Activated CD4-positive, alpha-beta T cell treated with anti-CD3 and anti-CD28 coated beads, Interleukin-10, Interleukin-2, amounts not matched to agents 100 ng/mL and 50 ng/mL, durations not matched to agents 16 hours and 8 hours (primary cell): ENCODE measurements around the gene TRNP1.

Experiments
- DNase-seq: peaks from one replicate; pipeline ENCODE4 v3.0.0-alpha.2; 2020

Gene TRNP1

DNA sequence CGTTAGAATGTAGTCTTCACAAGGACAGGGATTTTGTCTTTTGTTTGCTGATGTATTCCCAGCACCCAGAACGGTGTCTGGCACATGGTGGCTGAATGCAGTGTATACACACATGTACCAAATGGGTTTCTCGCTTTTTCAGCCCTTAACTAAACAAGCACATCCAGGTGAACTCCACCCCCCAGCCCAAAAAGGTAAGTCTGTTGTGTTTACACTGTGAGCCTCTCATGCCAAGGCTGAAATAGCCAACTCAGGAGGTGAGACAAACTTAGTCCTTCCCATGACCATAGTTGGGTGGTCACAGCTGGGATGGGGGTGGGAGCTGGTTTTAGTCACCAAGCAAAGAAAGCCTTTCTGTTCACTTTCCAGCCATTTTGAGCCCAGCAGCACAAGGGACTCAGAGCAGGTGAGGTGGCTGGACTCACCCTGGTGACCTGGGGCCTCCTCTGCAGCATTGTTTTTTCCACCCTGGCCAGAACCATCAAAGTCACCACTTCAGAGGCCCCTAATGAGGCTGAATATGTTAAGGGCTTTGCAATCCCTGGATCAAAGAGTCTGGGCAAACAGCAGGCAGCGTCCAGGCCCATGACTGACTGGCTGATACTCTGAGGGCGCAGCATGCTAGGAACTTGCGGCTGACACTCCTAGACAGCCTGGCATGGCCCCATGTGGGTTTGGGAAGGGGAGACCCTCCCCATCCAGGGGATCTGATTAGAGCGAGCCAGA, 10.4 kb downstream of the TRNP1 start:
- no peak for DNase-seq

GRCh38 chr1:27004471-27005165, 11.1 kb downstream of the TRNP1 start:
- DNase-seq: no peak

DNA sequence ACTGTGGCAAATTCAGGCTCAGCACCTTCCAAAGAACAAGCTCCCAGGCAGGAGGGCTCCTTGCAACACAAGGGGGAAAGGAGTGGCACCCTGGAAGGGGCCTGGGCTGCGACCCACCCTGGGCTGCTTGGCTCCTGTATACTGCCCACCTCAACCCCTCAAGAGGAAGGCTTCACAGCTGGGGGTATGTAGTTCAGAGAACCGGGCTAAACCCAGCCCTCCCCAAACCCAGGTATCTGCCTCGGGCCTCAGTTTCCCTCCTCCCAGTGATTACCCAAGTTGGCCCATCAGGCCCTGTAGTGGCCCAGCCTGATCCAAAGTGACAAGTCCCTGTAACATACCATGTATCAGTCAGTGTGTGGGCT, 11.7 kb downstream of the TRNP1 start:
- DNase-seq: no peak

DNA sequence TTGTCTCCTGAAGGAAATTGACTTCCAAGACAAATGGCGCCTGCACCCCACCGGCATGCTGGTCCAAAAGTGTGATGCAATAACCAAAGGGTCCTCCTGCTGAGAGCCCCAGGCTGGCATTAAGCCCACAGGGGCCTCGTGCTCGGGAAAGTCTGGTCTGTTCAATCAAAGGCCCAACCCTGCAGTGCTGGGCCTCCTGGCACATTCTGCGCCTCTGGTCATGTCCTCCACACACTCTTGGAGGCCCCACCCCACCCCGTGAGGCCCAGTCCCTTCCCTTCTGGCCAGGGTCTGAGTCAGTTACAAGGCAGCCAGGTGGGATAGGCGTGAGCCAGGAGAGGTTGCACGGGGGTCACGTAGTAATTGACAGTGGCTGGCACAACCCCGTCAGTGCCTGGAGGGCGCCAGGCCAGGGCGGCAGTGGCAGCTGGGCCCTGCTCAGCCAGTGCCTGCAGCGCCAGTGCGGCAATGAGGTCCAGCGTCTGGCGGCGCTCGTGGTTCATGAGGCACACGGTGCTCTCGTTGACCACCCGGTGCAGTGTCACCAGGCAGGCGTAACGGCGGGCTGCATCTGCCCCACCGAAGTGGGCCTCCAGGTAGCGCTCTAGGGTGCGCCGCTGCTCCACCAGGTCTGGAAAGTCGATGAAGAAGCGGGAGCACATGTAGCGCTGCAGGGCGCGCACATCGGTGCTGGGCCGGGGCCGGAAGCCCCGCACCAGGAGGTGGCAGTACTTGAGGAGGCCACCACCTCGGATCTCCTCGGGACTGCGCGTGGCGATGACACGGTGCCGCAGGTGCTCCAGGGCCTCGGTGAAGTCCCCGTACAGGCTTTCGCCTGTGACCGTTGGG, 12.4 kb downstream of the TRNP1 start:
- no peak for DNase-seq

DNA sequence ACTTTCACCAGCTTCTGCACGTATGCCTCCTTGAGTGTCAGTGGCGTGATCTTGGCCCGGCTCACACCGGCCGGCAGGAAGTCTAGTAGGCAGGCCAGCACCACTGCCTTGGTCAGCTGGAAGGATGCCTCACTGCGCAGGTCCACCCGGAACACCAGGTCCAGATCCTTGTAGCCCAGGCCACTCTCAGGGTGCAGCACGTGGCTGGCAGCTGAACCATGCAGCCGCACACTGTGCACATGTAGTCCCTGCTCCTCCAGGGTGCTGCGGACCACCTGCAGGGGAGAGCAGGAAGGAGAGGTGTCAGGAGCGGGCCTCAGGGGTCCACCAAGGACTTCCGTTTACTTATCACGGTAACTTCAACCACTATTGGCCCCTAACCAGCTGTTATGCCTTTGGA, 13.2 kb downstream of the TRNP1 start:
- no peak for DNase-seq

DNA sequence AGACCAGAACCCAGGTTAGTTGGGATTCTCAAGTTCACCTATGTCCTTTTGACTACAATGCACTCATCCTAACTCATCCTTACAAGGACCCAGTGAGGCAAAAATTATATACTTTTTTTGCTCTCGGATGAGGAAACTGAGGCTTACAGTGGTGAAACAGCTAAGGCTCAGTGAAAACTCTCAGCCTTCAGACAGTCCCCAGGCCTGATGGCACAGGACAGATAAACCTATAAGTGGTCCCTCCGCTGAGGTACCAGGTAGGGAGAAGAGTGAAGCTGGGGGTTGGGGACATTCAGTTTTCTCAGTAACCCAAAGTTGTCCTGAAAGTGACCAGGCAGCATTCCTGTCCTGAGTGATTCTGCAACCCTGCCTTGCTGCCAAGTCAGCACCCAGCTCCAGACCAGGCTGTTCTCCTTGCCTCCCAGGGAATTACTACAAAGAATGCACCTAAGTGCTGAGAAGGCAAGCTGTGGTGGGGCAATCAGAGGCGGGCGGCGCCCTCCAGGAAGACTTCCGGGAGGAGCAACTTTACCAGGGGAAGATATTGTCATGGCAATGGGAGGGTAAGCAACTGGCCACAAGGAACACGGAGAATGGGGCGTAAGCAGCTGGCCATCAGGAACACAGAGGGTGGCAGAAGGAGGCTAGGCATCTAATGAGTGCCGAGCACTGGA, 14.6 kb downstream of the TRNP1 start:
- DNase-seq: no peak

- DNase-seq: no peak
These were observed 16.2 kb downstream of the TRNP1 start for GRCh38 chr1:27009601-27010197.

DNA sequence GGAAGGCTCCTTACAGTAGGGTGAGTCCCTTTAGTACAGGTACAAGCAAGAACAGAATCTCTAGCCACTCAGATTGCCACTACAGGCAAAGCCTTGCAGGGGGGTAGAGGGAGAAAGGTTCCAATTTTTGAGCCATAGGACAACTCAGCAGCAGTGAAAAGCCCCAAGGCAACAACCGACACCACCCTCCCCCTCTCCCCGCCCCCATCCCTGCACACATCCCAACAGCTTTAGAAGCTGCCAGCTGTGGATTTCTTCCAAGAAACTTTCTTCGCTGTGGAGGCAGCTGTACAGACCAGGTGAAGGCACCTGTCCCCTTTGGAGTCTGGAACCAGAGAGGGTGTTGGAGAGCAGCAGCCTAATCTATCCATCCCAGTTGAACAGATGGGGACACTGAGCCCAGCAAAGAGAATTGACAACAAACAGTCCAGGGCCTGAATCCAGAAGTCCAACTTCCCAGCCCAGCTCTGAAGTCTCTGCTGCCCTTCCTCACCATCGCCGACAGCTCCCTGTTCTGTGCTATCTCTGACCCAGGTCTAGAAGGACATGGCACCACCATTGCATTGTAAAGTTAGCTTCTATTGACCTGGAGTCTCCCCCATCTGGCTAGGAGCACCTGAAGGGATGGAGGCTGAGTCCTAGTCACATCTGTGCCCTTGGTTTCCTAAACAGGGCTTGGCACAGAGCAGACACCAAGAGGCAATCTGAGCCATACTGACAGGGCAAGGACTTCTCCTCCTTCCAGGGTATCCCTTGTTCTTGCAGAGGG, 16.9 kb downstream of the TRNP1 start:
- no peak for DNase-seq

DNA sequence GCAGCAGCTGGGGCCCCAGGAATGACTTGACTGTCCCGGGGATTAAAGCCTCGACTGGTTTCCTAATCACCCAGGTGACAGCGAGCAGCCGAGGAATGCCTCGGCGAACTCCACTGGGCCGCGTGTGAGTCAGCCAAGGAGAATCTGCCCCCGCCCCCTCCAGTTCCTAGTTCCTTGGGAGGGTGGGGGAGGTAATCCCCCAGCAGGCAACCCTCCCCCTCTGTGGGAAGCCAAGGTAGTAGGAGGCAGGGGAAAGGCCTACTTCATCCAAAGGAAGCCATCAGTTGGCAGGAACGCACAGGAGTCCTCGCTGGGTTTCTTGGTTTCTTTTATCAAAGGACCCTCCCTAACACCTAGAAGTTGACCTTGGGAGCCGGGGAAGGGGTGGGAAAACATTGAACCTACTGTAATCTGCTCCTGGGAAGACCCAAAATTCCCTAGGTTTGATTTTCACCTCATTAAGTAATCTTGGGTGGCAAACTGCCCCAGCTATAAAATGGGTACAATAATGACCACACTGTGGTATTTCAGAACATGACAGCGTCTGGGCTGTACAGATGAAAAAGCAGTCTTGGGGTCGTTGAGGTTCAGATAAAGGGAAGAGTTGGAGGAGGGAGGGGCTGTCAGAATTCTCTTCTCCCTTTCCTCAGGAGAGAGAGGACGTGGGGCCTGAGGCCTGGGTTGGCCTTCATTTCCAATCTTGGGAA, 17.7 kb downstream of the TRNP1 start:
- DNase-seq: no peak

- DNase-seq: no peak
These were observed 18.6 kb downstream of the TRNP1 start for GRCh38 chr1:27011976-27012563.

- no peak for DNase-seq
These were observed 21.8 kb downstream of the TRNP1 start for GRCh38 chr1:27015260-27015659.

GRCh38 chr1:27016376-27016775, 22.9 kb downstream of the TRNP1 start:
- no peak for DNase-seq

- no peak for DNase-seq
These were observed 23.7 kb downstream of the TRNP1 start for GRCh38 chr1:27017207-27017606.

GRCh38 chr1:27018316-27018715, 24.8 kb downstream of the TRNP1 start:
- DNase-seq: no peak

GRCh38 chr1:27021354-27022031, 28.0 kb downstream of the TRNP1 start:
- no peak for DNase-seq

- no peak for DNase-seq
These were observed 32.2 kb downstream of the TRNP1 start for GRCh38 chr1:27025718-27026117.

GRCh38 chr1:27026621-27027574, 33.4 kb downstream of the TRNP1 start:
- DNase-seq: no peak

- no peak for DNase-seq
These were observed 34.2 kb downstream of the TRNP1 start for GRCh38 chr1:27027575-27028250.

DNA sequence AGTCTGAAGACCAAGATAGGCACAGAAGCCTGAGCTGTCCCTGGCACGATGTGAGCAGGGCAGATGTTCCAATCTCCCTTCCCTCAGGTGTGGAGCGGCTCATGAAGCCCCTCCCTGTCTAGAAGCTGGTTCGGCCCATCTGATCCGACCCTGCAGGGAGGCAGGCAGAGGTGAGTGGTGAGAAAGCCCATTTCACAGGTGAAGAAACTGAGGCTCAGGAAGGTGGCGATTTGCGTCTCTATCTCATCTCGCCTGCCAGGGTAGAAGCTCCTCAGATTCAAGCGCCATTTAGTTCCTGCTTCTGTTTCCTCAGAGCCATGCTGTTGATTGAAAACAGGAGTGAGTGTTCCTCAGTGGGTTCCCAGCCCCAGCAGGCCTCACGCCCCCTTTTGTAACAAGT, 36.0 kb downstream of the TRNP1 start:
- no peak for DNase-seq
